B cell (primary cell): ENCODE measurements around the gene NUDT9. TPM values are rescaled to one million over a fixed set of nuclear protein-coding genes. Genes with fewer than 3 reads are reported as not detected.
"Not testable (repeated sequence)": the region's sequence is repeated elsewhere in the genome, so short reads cannot be mapped to it uniquely, and the experiment has no call there.

Experiments used
- ATAC-seq: fragments of 200-7000 bp; cut with Tn5 transposase; one replicate; pipeline ENCODE4 v1.10.0; 2021; ENCODE audit warnings: low read depth, mild to moderate bottlenecking, moderate number of reproducible peaks, moderate library complexity
- CTCF ChIA-PET: fragments of 350-600 bp; sonication (Branson Sonifier 250); formaldehyde crosslinking; loops from one replicate; lab custom pipeline; 2021; ENCODE audit warnings: antibody characterized with exemption, inconsistent platforms; lab: Charles Lee
- POLR2A ChIA-PET: fragments of 350-600 bp; sonication (Branson Sonifier 250); formaldehyde crosslinking; loops from one replicate; lab custom pipeline; 2021; ENCODE audit warnings: antibody characterized with exemption; lab: Charles Lee
- DNase-seq: peaks from one replicate; pipeline ENCODE4 v3.0.0; 2013
- H2AFZ ChIP-seq: 2 replicates; pipeline ENCODE4 v1.6.1; 2012; ENCODE audit warnings: mild to moderate bottlenecking, low read depth, low read length; ENCODE audit not compliant: insufficient read depth, poor library complexity, severe bottlenecking
- H3K27ac ChIP-seq, 2 donors: 1 replicate in 1 of 2; 2 replicates in 1 of 2; pipeline ENCODE4 v1.5.1; 2012 to 2013; ENCODE audit warnings: low read length in 2 of 2, mild to moderate bottlenecking in 2 of 2, moderate library complexity in 1 of 2
- H3K27me3 ChIP-seq, 4 experiments: fragments of 200-600 bp in 1 of 4; sonication (generic) in 1 of 4; replicated peaks in 1 of 4; 1 replicate in 2 of 4; 2 replicates in 2 of 4; pipeline versions ENCODE4 v1.6.1 to v1.7.0; 2013 to 2016; ENCODE audit warnings: low read length in 3 of 4, mild to moderate bottlenecking in 2 of 4, mixed read lengths in 1 of 4, moderate library complexity in 1 of 4; ENCODE audit not compliant: insufficient read depth in 4 of 4, control insufficient read depth in 3 of 4; ENCODE audit errors: control extremely low read depth in 1 of 4
- H3K36me3 ChIP-seq, 2 experiments: replicated peaks in 1 of 2; 1 replicate in 1 of 2; 2 replicates in 1 of 2; pipeline versions ENCODE4 v1.6.1 to v1.7.1; 2013; ENCODE audit warnings: low read length in 1 of 2; ENCODE audit not compliant: insufficient read depth in 2 of 2, control insufficient read depth in 1 of 2; ENCODE audit errors: control extremely low read depth in 1 of 2, extremely low read depth in 1 of 2
- H3K4me1 ChIP-seq, 2 donors: fragments of 200-600 bp in 1 of 2; sonication (generic) in 1 of 2; 1 replicate in 1 of 2; 2 replicates in 1 of 2; pipeline versions ENCODE4 v1.5.1 to v1.6.1; 2013 to 2017; ENCODE audit warnings: low read length in 2 of 2; ENCODE audit not compliant: control insufficient read depth in 2 of 2, insufficient read depth in 2 of 2
- H3K4me2 ChIP-seq: replicated peaks from 2 replicates; pipeline ENCODE3; 2012; ENCODE audit warnings: mild to moderate bottlenecking, low read depth, low read length; ENCODE audit not compliant: poor library complexity, severe bottlenecking
- H3K4me3 ChIP-seq, 5 experiments: fragments of 200-600 bp in 1 of 5; sonication (generic) in 1 of 5; 1 replicate in 3 of 5; 2 replicates in 2 of 5; pipeline versions ENCODE4 v1.5.1 to v1.7.0; 2011 to 2016; ENCODE audit warnings: low read length in 4 of 5, mild to moderate bottlenecking in 4 of 5, low read depth in 2 of 5, control low read depth in 1 of 5, moderate library complexity in 1 of 5; ENCODE audit not compliant: insufficient read depth in 1 of 5; ENCODE audit errors: control extremely low read depth in 1 of 5, extremely low read depth in 1 of 5
- H3K79me2 ChIP-seq: fragments of 200-600 bp; sonication (generic); one replicate; pipeline ENCODE4 v1.6.0; 2016; ENCODE audit warnings: low read length; ENCODE audit not compliant: control insufficient read depth, insufficient read depth
- H3K9ac ChIP-seq: fragments of 200-600 bp; sonication (generic); 2 replicates; pipeline ENCODE4 v1.6.1; 2017; ENCODE audit warnings: mild to moderate bottlenecking, low read length, moderate library complexity
- H3K9me3 ChIP-seq, 3 donors: one replicate each; pipeline versions ENCODE4 v1.6.1 to v1.7.1; 2013; ENCODE audit warnings: low read length in 2 of 3; ENCODE audit not compliant: control insufficient read depth in 2 of 3, insufficient read depth in 1 of 3; ENCODE audit errors: control extremely low read depth in 1 of 3
- H4K20me1 ChIP-seq: 2 replicates; pipeline ENCODE4 v1.6.0; 2012; ENCODE audit warnings: mild to moderate bottlenecking, low read length; ENCODE audit not compliant: insufficient read depth, control insufficient read depth, poor library complexity, severe bottlenecking
- H3K27ac Mint-ChIP-seq: one replicate; pipeline ENCODE4 v1.8.0; 2021; ENCODE audit warnings: mixed read lengths
- H3K27me3 Mint-ChIP-seq: one replicate; pipeline ENCODE4 v1.8.0; 2021; ENCODE audit warnings: mixed read lengths
- H3K4me1 Mint-ChIP-seq: one replicate; pipeline ENCODE4 v1.8.0; 2021; ENCODE audit warnings: mixed read lengths
- H3K4me3 Mint-ChIP-seq: one replicate; pipeline ENCODE4 v1.8.0; 2021; ENCODE audit warnings: mixed read lengths
- H3K9me3 Mint-ChIP-seq: one replicate; pipeline ENCODE4 v1.8.0; 2022; ENCODE audit warnings: mixed read lengths; ENCODE audit not compliant: insufficient read depth
- CTCF ChIP-seq: fragments of 200-600 bp; IDR thresholded peaks from one replicate; pipeline ENCODE4 v1.8.0; 2022; ENCODE audit warnings: antibody characterized with exemption, mild to moderate bottlenecking
- EZH2 ChIP-seq: IDR thresholded peaks from 2 replicates; pipeline ENCODE4 v1.6.1; 2012; ENCODE audit warnings: borderline replicate concordance, low read depth, mild to moderate bottlenecking, moderate library complexity, low read length; ENCODE audit not compliant: insufficient read depth, poor library complexity, severe bottlenecking
- WGBS: methylation state at CpG from one replicate; pipeline ENCODE4 v1.1.5; 2013; ENCODE audit warnings: missing lambda C conversion rate; ENCODE audit not compliant: insufficient coverage; 5-methylcytosine and 5-hydroxymethylcytosine counted together
- intact Hi-C: fragments of 100-400 bp; cut with micrococcal nuclease; formaldehyde crosslinking; loops from one replicate; pipeline ENCODE4 v1.10.0; 2022
- polyA plus RNA-seq: library from polyadenylated mRNA; depleted of rRNA; stranded (reverse); fragments of >200 nt; gene quantifications from 2 replicates; pipeline ENCODE4 v1.2.3, GENCODE V29; 2012
- total RNA-seq, 2 donors: library from RNA; stranded (reverse); fragments of 120-200 nt in 1 of 2; gene quantifications; 1 replicate in 1 of 2; 2 replicates in 1 of 2; pipeline versions ENCODE4 v1.2.3 to v1.2.4, GENCODE V29; 2013 to 2022

NUDT9 gene
- total and polyA plus RNA-seq, 2 donors (not counting 1 experiment from before 2014, with no cell fraction given): 10.0 to 17.5 TPM

DNA sequence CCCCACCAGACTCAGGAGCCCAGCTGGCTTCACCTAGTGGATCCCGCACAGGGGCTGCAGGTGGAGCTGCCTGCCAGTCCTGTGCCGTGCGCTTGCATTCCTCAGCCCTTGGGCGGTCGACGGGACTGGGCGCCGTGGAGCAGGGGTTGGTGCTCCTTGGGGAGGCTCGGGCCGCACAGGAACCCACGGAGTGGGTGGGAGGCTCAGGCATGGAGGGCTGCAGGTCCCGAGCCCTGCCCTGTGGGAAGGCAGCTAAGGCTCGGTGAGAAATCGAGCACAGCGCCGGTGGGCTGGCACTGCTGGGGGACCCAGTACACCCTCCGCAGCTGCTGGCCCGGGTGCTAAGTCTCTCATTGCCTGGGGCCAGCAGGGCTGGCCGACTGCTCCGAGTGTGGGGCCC is 26.5 kb upstream of the NUDT9 start:
- H3K27ac Mint-ChIP-seq, H3K4me3 Mint-ChIP-seq, H3K4me2 ChIP-seq, H3K9ac ChIP-seq, H3K27ac ChIP-seq, H3K4me1 ChIP-seq, DNase-seq, ATAC-seq, H3K27me3 Mint-ChIP-seq, H3K4me1 Mint-ChIP-seq, H3K4me3 ChIP-seq, intact Hi-C loops, H3K27me3 ChIP-seq, H2AFZ ChIP-seq, POLR2A ChIA-PET, H4K20me1 ChIP-seq, H3K36me3 ChIP-seq, H3K9me3 Mint-ChIP-seq: not testable (repeated sequence)
- peaks cover 0 to 14% (median 0%) of the 10 kb centered on the region in 3 donors for H3K9me3 ChIP-seq
- CTCF ChIA-PET: interaction anchor here (1.2 to 2.6 kb wide), 2 partner anchors 20 to 69 kb away, joined by 3 to 7 read pairs; no protein-coding TSS in a partner anchor
- peaks cover 13% of the 10 kb centered on the region for H3K79me2 ChIP-seq
- WGBS: 94% methylated on average over 11 of the region's 20 CpGs

GRCh38 chr4:87399148-87399547 is 23.2 kb upstream of the NUDT9 start:
- POLR2A ChIA-PET: no interaction called here
- no peaks in the 10 kb centered on the region for H3K4me1 Mint-ChIP-seq
- no peak for TF ChIP-seq EZH2
- no peak for TF ChIP-seq CTCF

More at GRCh38 chr4:87399148-87399547, 23.2 kb upstream of the NUDT9 start:
- Histone ChIP-seq H3K79me2 (no peaks in the 10 kb centered on the region), H3K27ac (no peak overlapping the region), H3K36me3 (no peaks in the 10 kb centered on the region), H3K4me2 (no peak overlapping the region), H2AFZ (no peak overlapping the region), H3K4me1 (no peaks in the 10 kb centered on the region), H3K4me3 (no peak overlapping the region), H3K27me3 (no peaks in the 10 kb centered on the region), H4K20me1 (no peaks in the 10 kb centered on the region), H3K9ac (no peak overlapping the region), H3K9me3 (peaks cover 0 to 14% (median 0%) of the 10 kb centered on the region in 3 donors)
- no peaks in the 10 kb centered on the region for H3K9me3 Mint-ChIP-seq
- no peaks in the 10 kb centered on the region for H3K27me3 Mint-ChIP-seq
- ATAC-seq (no peak), DNase-seq (no peak)
- no peak overlapping the region for H3K4me3 Mint-ChIP-seq
- CTCF ChIA-PET: interaction anchor here (1.0 to 1.1 kb wide), 2 partner anchors 22 to 43 kb away, joined by 3 read pairs; no protein-coding TSS in a partner anchor
- intact Hi-C loops: no loop called here
- no peak overlapping the region for H3K27ac Mint-ChIP-seq
- 98% methylated on average over 3 of the region's 3 CpGs for whole genome bisulfite sequencing
